SK-N-SH treated with all-trans-retinoic acid at 6 μM for 48 hours (cell line): Measurements from ENCODE around the gene WAC.

Experiments used
- ATAC-seq: fragments of 200-7000 bp; cut with Tn5 transposase; 3 replicates; pipeline ENCODE4 v1.9.1; 2020; ENCODE audit warnings: mild to moderate bottlenecking, moderate library complexity
- ARNTL ChIP-seq: fragments of 450-650 bp; formaldehyde crosslinking; IDR thresholded peaks from 2 replicates; pipeline ENCODE4 v1.5.0; 2020; ENCODE audit warnings: low read depth, mild to moderate bottlenecking, moderate library complexity, borderline replicate concordance
- CREB5 ChIP-seq: fragments of 250-450 bp; sonication (Bioruptor Pico); IDR thresholded peaks from 2 replicates; pipeline ENCODE4 v1.5.1; 2020; ENCODE audit warnings: low read depth, mild to moderate bottlenecking, moderate library complexity
- CSDC2 ChIP-seq: fragments of 250-450 bp; sonication (Bioruptor Pico); IDR thresholded peaks from 2 replicates; pipeline ENCODE4 v1.5.0; 2020; ENCODE audit warnings: mild to moderate bottlenecking, moderate library complexity
- CSRNP3 ChIP-seq: fragments of 250-450 bp; sonication (Bioruptor Pico); IDR thresholded peaks from 2 replicates; pipeline ENCODE4 v1.5.1; 2021; ENCODE audit warnings: mild to moderate bottlenecking, moderate library complexity
- ESRRG ChIP-seq: fragments of 250-450 bp; sonication (Bioruptor Pico); IDR thresholded peaks from 2 replicates; pipeline ENCODE4 v1.6.1; 2021; ENCODE audit warnings: mild to moderate bottlenecking
- GLIS3 ChIP-seq: fragments of 250-450 bp; sonication (Bioruptor Pico); IDR thresholded peaks from 2 replicates; pipeline ENCODE4 v1.5.0; 2020; ENCODE audit warnings: mild to moderate bottlenecking, moderate library complexity
- ISL1 ChIP-seq: fragments of 250-450 bp; sonication (Bioruptor Pico); IDR thresholded peaks from 2 replicates; pipeline ENCODE4 v2.1.2; 2022; ENCODE audit warnings: mild to moderate bottlenecking, moderate library complexity
- OSR1 ChIP-seq: fragments of 250-450 bp; sonication (Bioruptor Pico); IDR thresholded peaks from 2 replicates; pipeline ENCODE4 v1.8.0; 2022; ENCODE audit warnings: moderate library complexity, mild to moderate bottlenecking, inconsistent platforms
- PATZ1 ChIP-seq: fragments of 250-450 bp; sonication (Bioruptor Pico); IDR thresholded peaks from 2 replicates; pipeline ENCODE4 v1.8.0; 2020; ENCODE audit warnings: mild to moderate bottlenecking, moderate library complexity, borderline replicate concordance
- PPARA ChIP-seq: fragments of 250-450 bp; sonication (Bioruptor Pico); IDR thresholded peaks from 2 replicates; pipeline ENCODE4 v1.5.0; 2020; ENCODE audit warnings: mild to moderate bottlenecking, borderline replicate concordance
- SNAI2 ChIP-seq: fragments of 250-450 bp; sonication (Bioruptor Pico); IDR thresholded peaks from 2 replicates; pipeline ENCODE4 v1.5.0; 2020; ENCODE audit warnings: mild to moderate bottlenecking, moderate library complexity
- TCF4 ChIP-seq: fragments of 250-450 bp; sonication (Bioruptor Pico); IDR thresholded peaks from 2 replicates; pipeline ENCODE4 v1.8.0; 2021; ENCODE audit warnings: mild to moderate bottlenecking, moderate library complexity, borderline replicate concordance
- TOX ChIP-seq: fragments of 250-450 bp; sonication (Bioruptor Pico); IDR thresholded peaks from 2 replicates; pipeline ENCODE4 v1.8.0; 2021; ENCODE audit warnings: mild to moderate bottlenecking, moderate library complexity, borderline replicate concordance
- ZFP3 ChIP-seq: fragments of 250-450 bp; sonication (Bioruptor Pico); IDR thresholded peaks from 2 replicates; pipeline ENCODE4 v1.5.0; 2020; ENCODE audit warnings: mild to moderate bottlenecking, moderate library complexity
- ZFP30 ChIP-seq: fragments of 450-650 bp; formaldehyde crosslinking; IDR thresholded peaks from 2 replicates; pipeline ENCODE4 v1.5.0; 2022; ENCODE audit warnings: mild to moderate bottlenecking, moderate library complexity
- ZNF565 ChIP-seq: fragments of 450-650 bp; formaldehyde crosslinking; conservative IDR thresholded peaks from 2 replicates; pipeline ENCODE4 v1.5.0; 2020; ENCODE audit warnings: low read depth, mild to moderate bottlenecking, moderate library complexity
- ZNF8 ChIP-seq: fragments of 450-650 bp; formaldehyde crosslinking; IDR thresholded peaks from 2 replicates; pipeline ENCODE4 v1.5.0; 2020; ENCODE audit warnings: mild to moderate bottlenecking, moderate library complexity
- TF ChIP-seq, protein P1 (sequence below): fragments of 250-450 bp; sonication (Bioruptor Pico); IDR thresholded peaks from 2 replicates; pipeline ENCODE4 v1.5.0; 2020; ENCODE audit warnings: mild to moderate bottlenecking, moderate library complexity
- TF ChIP-seq, protein P2 (sequence below): fragments of 250-450 bp; sonication (Bioruptor Pico); IDR thresholded peaks from 2 replicates; pipeline ENCODE4 v1.8.0; 2021; ENCODE audit warnings: low read depth, mild to moderate bottlenecking, moderate library complexity, borderline replicate concordance

Gene WAC

GRCh38 chr10:28612877-28613276 lies 80.0 kb downstream of the WAC start:
- TF ChIP-seq ARNTL (CRISPR knock-in tag) (no peak), ZFP3 (no peak), ZNF8 (CRISPR knock-in tag) (no peak), PATZ1 (CRISPR knock-in tag) (no peak), ZNF565 (no peak), PPARA (CRISPR knock-in tag) (no peak), CSDC2 (no peak), CSRNP3 (no peak)
- ATAC-seq, result no peak

GRCh38 chr10:28616514-28616913 lies 83.6 kb downstream of the WAC start:
- ATAC-seq, result no peak; the same call in 2 of the 3 replicates
- TF ChIP-seq PATZ1 (CRISPR knock-in tag) (no peak), ISL1 (CRISPR knock-in tag) (no peak), ZFP30 (CRISPR knock-in tag) (no peak), ESRRG (CRISPR knock-in tag) (no peak), GLIS3 (CRISPR knock-in tag) (no peak)

DNA sequence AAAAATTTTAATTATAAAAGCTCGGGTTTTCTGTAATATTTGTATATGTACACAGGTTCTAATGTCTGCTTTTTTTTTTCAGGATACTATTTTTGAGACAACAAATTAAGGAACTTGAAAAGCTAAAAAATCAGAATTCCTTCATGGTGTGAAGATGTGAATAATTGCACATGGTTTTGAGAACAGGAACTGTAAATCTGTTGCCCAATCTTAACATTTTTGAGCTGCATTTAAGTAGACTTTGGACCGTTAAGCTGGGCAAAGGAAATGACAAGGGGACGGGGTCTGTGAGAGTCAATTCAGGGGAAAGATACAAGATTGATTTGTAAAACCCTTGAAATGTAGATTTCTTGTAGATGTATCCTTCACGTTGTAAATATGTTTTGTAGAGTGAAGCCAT lies 86.5 kb downstream of the WAC start:
- ATAC-seq, result no peak
- TF ChIP-seq ZFP30 (CRISPR knock-in tag) (no peak), ZFP3 (no peak), PATZ1 (CRISPR knock-in tag) (no peak), TOX (CRISPR knock-in tag) (no peak), ARNTL (CRISPR knock-in tag) (no peak), ESRRG (CRISPR knock-in tag) (no peak), CSDC2 (no peak), ZNF8 (CRISPR knock-in tag) (no peak), TCF4 (CRISPR knock-in tag) (no peak), PPARA (CRISPR knock-in tag) (no peak), OSR1 (no peak), SNAI2 (CRISPR knock-in tag) (no peak), CSRNP3 (no peak), ISL1 (CRISPR knock-in tag) (no peak), ZNF565 (no peak)

DNA sequence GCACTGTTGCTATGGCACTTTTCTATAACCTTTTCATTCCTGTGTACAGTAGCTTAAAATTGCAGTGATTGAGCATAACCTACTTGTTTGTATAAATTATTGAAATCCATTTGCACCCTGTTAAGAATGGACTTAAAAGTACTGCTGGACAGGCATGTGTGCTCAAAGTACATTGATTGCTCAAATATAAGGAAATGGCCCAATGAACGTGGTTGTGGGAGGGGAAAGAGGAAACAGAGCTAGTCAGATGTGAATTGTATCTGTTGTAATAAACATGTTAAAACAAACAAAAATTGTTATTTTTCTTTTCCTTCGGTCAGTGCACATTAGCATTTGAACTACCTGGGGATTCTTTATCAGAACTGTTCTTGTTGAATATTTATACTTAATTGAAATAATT lies 87.3 kb downstream of the WAC start:
- no peak for ATAC-seq
- TF ChIP-seq CSDC2, result no peak

- ATAC-seq, result no peak
- TF ChIP-seq, protein P1, sequence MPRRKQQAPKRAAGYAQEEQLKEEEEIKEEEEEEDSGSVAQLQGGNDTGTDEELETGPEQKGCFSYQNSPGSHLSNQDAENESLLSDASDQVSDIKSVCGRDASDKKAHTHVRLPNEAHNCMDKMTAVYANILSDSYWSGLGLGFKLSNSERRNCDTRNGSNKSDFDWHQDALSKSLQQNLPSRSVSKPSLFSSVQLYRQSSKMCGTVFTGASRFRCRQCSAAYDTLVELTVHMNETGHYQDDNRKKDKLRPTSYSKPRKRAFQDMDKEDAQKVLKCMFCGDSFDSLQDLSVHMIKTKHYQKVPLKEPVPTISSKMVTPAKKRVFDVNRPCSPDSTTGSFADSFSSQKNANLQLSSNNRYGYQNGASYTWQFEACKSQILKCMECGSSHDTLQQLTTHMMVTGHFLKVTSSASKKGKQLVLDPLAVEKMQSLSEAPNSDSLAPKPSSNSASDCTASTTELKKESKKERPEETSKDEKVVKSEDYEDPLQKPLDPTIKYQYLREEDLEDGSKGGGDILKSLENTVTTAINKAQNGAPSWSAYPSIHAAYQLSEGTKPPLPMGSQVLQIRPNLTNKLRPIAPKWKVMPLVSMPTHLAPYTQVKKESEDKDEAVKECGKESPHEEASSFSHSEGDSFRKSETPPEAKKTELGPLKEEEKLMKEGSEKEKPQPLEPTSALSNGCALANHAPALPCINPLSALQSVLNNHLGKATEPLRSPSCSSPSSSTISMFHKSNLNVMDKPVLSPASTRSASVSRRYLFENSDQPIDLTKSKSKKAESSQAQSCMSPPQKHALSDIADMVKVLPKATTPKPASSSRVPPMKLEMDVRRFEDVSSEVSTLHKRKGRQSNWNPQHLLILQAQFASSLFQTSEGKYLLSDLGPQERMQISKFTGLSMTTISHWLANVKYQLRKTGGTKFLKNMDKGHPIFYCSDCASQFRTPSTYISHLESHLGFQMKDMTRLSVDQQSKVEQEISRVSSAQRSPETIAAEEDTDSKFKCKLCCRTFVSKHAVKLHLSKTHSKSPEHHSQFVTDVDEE (CRISPR knock-in tag), result no peak
- TF ChIP-seq ARNTL (CRISPR knock-in tag), result no peak
- no peak for TF ChIP-seq OSR1
- no peak for TF ChIP-seq ZFP3
- TF ChIP-seq ZNF8 (CRISPR knock-in tag), result no peak
- TF ChIP-seq CREB5 (CRISPR knock-in tag), result no peak
- TF ChIP-seq CSDC2, result no peak
- TF ChIP-seq, protein P2, sequence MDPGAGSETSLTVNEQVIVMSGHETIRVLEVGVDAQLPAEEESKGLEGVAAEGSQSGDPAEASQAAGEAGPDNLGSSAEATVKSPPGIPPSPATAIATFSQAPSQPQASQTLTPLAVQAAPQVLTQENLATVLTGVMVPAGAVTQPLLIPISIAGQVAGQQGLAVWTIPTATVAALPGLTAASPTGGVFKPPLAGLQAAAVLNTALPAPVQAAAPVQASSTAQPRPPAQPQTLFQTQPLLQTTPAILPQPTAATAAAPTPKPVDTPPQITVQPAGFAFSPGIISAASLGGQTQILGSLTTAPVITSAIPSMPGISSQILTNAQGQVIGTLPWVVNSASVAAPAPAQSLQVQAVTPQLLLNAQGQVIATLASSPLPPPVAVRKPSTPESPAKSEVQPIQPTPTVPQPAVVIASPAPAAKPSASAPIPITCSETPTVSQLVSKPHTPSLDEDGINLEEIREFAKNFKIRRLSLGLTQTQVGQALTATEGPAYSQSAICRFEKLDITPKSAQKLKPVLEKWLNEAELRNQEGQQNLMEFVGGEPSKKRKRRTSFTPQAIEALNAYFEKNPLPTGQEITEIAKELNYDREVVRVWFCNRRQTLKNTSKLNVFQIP (CRISPR knock-in tag), result no peak
Measured at GRCh38 chr10:28623483-28623882, 90.6 kb downstream of the WAC start.
